ENCODE results near the gene MAPK14.
"Not testable (repeated sequence)": the region's sequence is repeated elsewhere in the genome, so short reads cannot be mapped to it uniquely, and the experiment has no call there.

The MAPK14 gene

GRCh38 chr6:36121787-36122494, 94.3 kb downstream of the MAPK14 start:
- no peak for DNase-seq (ENCODE audit: low read depth, low spot score)

DNA sequence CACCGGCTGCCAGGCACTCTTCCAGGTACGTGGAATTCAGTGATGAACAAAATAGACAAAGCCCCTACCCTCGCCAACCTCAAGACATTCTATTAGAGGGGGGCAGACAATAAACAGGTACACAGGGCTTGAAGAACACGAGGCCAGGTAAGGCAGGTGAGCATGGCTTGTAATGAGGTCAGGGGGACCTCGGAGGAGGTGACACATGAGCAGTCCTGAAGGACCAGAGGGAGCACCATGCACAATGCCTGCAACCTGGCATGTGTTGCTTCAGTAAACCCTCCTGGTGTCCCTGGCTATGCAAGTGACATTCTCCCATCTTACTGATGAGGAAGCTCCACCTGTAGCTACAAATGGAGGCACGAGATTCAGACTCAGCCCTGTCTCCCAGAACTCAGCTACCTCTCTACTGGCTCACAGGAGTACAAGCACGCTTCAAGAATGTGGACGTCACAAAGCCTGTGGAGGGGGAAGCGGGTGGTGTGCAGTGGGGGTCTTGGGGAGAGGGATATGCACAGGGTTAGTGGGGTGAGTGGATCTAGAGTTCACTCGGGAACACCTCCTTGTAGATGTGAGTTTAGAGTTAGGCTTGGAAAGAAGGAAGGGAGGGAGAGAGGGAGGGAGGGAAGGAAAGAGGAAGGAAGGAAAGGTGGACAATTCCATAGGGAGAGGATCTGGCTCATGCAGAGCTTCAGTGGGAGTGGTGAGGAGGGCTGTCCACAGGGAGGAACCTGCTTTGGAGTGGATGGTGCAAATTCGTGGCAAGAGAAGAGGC, 95.1 kb downstream of the MAPK14 start:
- no peak for DNase-seq (ENCODE audit: low read depth, low spot score)

DNA sequence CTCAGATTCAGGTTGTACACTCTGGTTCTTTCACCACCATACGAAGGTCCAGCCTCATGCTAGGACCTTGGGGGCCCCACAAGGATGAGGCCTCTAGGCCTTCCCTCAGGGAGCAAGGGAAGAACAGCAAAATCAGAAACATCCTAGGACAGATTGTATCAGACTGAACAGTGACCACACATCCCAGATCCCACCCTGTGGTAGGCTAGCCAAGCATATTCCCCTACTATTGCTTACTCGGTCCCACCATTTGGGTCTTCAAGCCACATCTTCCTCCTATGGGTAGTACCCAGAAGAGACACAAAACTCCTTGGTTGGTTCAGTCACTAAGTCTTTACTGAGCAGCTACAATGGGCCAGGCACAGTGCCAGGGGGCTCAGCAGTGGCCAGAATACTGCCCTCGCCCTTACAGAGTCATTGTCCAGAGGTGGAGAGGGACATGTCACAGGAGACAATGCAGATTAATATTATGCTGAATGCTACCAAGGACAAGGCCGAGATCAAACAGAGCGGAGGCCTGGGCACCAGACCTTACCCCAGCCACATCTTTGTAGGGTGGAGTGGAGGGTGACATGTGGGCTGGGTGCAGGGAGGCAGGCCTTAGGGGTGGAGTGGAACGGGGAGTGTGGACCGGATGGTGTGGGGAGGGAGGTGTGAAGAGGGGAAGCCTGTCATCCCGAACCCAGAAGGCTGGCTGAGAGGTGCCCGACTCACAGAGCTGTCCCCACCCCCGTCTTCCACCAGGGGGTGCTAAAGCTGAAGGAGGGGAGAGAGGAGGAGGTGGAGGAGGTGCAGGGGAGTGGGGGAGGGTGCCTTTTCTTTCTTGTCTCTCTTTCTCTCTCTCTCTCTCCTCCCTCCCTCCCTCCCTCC, 95.9 kb downstream of the MAPK14 start:
- no peak for DNase-seq (ENCODE audit: low read depth, low spot score)

- DNase-seq (ENCODE audit: low read depth, low spot score): not testable (repeated sequence)
Observed at GRCh38 chr6:36124346-36124745, 96.7 kb downstream of the MAPK14 start.

DNA sequence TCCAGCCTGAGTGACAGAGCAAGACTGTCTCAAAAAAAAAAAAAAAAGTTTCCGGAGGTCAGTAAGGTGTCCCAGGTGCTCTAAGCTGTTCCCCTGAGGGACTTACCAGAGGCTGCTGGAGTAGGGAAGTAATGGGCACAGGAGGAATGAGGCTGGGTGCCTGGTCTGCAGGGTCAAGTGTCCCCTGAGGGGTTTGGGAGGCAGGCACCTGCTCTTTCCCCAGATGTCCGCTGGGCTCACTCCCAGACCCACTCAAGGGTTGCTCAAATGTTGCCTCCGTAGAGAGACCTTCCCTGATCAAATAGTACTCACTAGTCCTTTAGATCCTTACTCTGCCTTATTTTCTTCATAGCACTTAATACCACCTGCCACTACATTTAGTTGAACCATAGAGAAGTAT, 97.3 kb downstream of the MAPK14 start:
- DNase-seq (ENCODE audit: low read depth, low spot score): no peak

DNA sequence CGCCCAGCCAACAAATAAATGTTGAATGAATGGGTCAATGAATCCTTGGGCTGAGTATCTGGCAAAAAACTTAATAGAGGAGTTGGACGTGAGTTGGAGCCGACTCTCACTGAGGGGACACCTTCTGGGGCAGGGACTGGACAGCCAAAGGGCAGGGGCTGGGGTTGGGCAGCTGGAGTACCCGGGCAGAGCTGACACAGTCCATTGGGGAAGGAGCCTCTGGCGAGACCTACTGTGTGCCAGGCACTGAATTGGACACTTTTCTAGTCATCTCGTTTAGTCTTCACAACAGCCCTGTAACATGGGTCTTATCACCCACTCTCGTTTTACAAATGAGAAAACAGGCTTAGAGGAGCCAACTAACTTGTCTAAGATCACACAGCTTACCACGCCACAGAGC, 98.0 kb downstream of the MAPK14 start:
- no peak for DNase-seq (ENCODE audit: low read depth, low spot score)

- no peak for DNase-seq (ENCODE audit: low read depth, low spot score)
Observed at GRCh38 chr6:36126121-36126520, 98.5 kb downstream of the MAPK14 start.

DNA sequence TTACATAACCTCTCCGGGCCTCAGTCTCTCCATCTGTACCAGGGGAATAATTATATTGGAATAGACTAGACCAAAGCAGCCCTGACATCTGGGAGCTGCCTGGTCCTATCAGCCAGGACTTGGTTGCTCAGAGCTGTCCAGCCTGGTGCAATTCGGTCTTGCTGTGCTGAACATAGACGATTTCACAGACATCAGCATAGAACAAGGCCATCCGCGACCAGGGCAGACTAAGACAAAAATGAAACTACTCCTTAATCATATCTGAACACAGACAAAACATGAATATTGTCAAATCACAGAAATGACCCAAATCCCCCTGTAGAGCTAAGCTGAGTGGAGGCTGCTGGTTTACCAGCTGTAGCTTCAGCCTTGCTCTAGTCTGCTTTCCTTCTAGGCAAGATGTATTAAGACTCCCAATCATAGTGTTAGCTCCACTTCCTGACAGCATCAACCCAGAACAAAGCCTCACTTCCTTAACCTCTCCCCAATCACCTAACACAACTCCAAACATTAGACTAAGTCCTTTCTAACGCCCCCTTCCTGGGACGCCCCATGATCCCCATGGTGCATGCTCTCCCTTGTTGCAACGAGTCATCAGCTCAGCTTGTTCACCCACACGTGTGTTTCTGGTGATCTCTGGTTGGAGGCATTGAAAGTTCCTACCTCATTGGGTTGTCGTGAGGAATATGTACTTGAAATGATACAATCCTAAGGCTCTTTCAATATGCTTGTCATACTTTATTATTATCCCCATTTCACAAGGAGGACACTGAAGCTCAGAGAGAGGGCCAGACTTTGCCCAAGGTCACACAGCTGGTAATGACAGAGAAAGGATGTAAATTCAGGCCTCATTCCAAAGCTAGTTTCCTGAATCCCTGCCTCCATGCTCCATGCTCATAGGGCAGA, 99.2 kb downstream of the MAPK14 start:
- no peak for DNase-seq (ENCODE audit: low read depth, low spot score)

GRCh38 chr6:36127462-36128016, 99.9 kb downstream of the MAPK14 start:
- DNase-seq (ENCODE audit: low read depth, low spot score): no peak

DNA sequence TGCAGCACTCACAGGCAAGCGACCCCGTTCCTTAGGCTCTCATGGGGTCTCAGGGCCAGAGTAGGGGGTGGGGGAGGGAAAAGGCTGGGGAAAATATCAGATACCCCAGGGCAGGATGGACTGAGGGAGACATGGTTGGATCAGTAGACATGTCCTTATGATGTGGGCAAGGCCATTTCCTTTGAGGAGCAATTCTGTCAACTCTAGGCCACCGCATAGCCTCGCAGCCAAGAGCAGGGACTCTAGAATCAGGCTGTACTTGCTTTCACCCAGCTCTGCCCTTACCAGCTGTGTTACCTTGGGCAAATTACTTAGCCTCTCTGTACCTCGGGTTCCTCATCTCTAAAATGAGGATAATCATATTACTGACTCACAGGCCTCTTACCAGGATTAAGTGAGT, 100.5 kb downstream of the MAPK14 start:
- DNase-seq (ENCODE audit: low read depth, low spot score): no peak

GRCh38 chr6:36128793-36129192, 101.2 kb downstream of the MAPK14 start:
- no peak for DNase-seq (ENCODE audit: low read depth, low spot score)

GRCh38 chr6:36129334-36129733, 101.7 kb downstream of the MAPK14 start:
- DNase-seq (ENCODE audit: low read depth, low spot score): not testable (repeated sequence)

- DNase-seq (ENCODE audit: low read depth, low spot score): no peak
Observed at GRCh38 chr6:36129941-36130666, 102.5 kb downstream of the MAPK14 start, which contains the start of gene MAPK13. Gene MAPK13, plus strand, starts transcription at chr6:36130513. Its CDS starts 70 bp downstream, at chr6:36130583.

GRCh38 chr6:36130667-36131510, 103.3 kb downstream of the MAPK14 start:
- DNase-seq (ENCODE audit: low read depth, low spot score): no peak

GRCh38 chr6:36131511-36132245, 104.1 kb downstream of the MAPK14 start:
- no peak for DNase-seq (ENCODE audit: low read depth, low spot score)

DNA sequence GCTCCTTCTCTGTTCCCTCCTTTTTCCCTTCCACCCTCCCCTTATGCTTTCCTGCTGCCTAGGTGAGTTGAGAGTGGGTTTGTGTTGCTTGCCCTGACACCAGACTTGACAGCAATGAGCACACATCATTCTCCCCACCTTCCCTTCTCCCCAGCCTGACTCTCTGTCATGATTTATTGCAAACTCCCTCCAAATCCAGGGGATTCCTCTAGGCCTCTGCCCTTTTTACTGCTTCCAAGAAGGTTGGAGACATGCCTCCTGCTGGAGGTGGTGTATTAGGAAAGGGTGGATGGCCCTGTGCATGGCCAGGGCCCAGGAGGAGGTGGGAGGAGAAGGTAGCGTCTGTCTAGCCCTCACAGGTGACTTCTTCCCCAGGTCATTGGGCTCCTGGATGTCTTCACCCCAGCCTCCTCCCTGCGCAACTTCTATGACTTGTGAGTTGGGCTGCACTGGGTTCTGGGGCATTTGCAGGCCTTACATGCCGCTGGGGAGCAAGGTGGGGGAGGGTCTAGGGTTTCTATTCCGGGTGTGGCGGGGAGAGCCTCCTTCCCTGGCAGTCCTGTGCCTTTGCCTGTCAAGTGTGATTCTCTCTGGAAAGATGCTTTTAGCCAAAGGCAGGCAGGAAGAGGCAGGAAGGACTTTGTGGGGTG, 104.8 kb downstream of the MAPK14 start:
- DNase-seq (ENCODE audit: low read depth, low spot score): no peak

GRCh38 chr6:36133148-36133547, 105.5 kb downstream of the MAPK14 start:
- DNase-seq (ENCODE audit: low read depth, low spot score): no peak

DNA sequence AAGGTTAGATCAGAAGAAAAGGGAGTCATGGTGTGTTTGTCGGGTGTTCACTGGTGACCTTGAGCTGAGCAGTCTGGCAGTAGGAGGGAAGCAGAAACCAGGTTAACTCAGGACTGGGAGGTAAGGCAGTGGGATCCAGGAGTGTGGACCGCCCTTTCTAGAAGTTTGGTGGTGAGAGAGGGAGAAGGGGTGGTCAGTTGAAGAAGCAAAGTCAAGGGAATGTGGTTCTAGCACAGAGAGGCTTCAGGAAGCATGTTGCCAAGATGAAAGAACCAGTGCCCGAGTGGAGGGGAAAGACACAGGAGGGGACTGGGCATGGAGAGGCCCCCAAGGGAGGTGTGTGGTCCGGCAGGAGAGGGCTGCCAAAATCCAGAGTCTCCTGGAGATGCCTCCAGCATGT, 106.3 kb downstream of the MAPK14 start:
- DNase-seq (ENCODE audit: low read depth, low spot score): no peak

All from brain pericyte (primary cell).